HS-27A (cell line): ENCODE data around the gene TMEM37.

Experiments used
- DNase-seq: peaks from one replicate; pipeline ENCODE4 v3.0.0-alpha.2; 2012; ENCODE audit warnings: low read depth, missing footprints

Gene TMEM37

DNA sequence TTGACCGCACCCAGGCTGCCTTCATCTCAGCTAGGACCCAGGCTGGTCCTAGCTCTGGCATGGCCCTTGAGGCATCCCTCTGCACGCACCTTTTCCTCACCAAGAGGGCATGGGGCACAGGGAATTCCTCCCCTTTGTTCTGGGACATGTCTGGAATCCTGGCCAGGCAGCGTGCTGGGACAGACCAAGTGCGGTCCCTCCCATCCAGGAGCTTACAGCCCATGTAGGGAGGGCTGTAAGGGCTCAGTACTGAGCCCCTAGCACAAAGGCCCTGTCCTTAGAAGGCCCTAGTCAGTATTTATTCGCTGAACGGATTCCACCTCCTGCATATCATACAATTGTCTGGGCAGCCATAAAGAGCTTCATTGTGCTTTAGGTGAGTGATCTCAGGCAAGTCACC, 3.0 kb downstream of the TMEM37 start:
- no peak for DNase-seq

DNA sequence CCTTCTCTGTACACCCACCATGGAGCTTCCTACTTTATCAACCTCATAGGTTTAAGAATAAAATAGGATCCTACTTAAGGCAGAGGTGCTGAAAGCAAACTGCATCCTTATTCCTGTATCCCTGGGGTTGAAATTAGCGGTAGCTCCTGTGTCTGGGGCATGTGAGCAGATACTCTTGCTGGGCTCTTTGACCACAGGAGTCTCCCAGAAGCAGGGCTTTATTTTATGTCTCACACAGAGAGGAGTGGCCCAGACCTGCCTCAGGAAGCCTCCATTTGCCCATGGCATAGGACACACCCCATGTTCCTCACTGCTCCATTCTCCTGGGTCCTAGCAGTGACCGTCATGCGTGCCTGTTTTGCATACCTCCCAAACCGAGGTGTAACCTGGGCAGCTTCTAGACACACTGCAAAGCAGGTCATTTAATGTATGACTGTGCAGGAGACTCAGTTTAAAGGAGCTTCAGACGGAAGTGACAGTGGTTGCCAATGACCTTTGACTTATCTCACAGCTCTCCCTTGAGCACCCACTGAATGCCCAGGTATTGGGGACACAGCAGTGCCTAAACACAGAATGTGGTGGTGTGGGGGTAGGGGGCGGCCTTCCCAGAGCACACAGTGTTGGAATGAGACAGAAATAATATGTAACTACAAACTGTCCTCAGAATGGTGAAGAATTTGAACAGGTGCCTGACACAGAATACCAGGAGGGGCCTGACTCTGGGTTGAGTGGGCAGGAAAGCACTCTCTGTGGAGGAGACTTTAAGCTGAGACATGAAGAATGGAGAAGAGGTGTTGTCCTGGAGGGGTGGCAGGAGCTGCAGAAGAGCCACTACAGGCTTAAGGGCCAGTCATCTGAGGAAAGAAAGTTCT, 3.7 kb downstream of the TMEM37 start:
- no peak for DNase-seq

DNA sequence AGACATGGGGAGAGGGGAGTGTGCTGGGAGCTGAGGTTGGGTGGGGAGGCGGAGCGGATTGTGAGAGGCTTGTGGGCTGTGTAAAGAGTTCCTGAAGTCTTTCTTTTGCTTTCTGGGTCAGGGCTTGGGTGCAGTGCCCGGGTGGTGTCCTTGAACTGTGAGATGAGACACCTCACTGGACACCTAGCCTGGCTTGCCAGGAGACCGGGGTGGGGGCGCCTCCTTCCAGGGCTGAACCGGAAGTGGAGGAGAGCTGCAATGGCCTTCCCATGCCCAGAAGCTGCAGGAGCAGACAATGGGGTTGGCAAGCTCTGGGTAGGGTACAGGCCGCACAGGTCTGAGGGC, 4.3 kb downstream of the TMEM37 start:
- DNase-seq: no peak

DNA sequence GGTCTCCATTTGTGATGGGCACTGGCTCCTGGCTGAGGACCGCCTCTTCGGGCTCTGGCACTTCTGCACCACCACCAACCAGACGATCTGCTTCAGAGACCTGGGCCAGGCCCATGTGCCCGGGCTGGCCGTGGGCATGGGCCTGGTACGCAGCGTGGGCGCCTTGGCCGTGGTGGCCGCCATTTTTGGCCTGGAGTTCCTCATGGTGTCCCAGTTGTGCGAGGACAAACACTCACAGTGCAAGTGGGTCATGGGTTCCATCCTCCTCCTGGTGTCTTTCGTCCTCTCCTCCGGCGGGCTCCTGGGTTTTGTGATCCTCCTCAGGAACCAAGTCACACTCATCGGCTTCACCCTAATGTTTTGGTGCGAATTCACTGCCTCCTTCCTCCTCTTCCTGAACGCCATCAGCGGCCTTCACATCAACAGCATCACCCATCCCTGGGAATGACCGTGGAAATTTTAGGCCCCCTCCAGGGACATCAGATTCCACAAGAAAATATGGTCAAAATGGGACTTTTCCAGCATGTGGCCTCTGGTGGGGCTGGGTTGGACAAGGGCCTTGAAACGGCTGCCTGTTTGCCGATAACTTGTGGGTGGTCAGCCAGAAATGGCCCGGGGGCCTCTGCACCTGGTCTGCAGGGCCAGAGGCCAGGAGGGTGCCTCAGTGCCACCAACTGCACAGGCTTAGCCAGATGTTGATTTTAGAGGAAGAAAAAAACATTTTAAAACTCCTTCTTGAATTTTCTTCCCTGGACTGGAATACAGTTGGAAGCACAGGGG, 5.5 kb downstream of the TMEM37 start:
- DNase-seq: no peak

DNA sequence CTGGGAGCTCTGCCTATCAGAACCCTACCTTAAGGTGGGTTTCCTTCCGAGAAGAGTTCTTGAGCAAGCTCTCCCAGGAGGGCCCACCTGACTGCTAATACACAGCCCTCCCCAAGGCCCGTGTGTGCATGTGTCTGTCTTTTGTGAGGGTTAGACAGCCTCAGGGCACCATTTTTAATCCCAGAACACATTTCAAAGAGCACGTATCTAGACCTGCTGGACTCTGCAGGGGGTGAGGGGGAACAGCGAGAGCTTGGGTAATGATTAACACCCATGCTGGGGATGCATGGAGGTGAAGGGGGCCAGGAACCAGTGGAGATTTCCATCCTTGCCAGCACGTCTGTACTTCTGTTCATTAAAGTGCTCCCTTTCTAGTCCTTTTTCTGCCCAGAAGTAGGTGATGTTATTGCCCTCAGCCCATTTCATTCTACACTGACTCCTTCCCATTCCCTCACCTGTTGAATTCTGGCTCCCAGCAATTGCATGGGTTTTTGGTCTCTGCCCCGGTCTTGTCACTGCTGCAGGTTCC, 6.5 kb downstream of the TMEM37 start:
- no peak for DNase-seq

DNA sequence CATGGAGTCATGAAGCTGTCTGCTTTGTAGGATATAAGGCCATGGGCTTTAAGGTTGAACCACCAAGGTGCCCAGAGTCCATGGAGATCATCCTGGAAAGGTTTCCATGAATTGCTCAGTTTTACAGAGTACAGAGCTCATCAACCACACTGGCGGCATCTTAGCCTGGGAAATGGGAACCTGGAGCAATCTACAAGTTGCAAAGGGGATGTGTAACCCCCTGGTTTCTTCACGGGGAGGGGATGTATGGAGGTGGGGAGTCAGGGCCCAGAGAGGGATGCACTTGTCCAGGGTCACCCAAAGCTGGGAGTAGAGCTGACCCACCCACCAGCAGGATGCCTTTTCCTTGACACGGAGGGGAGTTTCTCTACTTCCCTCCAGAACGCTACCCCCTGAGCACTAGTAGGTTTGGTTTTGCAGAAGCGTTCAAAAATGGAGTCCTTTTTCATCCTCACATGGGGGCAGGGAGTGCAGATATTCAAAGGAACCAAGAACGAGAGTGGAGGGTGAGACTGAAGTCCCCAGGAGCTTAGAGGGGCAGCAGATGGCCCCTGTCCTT, 7.2 kb downstream of the TMEM37 start:
- DNase-seq: no peak

DNA sequence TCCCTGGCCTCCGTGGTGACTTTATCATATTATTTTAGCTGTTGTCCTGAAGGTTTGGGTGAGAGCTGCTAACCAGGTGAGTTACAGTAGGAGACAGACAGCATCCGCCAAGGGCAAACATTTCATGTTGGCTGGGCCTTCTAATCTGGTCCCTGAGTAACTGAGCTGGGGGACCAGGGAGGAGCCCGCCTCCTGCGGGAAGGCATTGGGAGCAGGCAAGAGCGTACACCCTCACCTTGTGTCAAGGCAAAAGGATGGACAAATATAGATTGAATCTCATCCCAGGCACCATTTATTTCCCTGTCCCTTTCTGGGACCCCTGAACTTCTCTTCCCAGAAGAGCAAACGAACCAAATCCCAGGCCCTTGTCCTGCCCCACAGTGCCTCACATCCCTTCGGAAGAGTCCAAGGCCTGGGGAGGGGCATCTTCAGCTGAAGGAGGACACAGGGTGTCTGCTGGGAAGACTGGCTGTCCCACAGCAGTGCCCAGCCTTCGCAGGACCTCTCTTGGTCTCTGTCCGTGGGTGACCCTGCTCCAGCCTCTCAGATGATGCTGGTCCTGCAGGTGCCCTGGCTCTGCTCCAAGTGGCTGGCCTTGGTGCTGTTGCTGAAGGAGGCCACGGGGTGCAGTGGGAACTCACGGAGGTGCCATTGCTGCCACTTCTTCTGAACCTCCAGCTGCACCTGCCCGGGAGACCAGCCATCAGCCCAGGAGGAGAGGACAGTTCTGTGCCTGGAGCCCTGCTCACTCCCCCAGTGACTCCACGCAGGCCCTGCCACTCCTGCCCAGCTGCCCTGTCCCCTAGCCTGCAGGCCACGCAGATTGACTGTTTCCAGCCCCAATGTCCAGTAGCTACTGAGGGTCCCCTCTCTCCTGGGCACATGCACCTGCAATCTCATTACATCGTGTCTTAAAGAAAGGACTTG, 8.2 kb downstream of the TMEM37 start:
- no peak for DNase-seq

DNA sequence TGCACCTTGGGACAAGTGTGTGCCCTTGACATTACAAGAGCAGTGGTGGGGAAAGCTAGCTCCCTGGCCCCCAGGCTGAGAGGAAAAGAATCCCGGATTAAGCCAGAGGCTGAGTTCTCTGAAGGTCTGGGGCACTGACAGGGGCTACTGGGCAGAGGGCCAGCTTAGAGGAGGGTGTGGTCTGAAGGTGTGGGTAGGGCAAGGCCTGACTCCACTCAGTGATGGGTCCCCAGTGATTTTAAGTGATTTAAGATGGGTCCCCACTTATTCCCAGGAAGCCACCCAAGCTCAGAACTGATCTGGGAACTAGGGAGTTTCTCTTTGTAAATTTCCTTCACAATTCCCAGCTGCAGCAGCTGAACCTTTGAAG, 8.8 kb downstream of the TMEM37 start:
- DNase-seq: no peak

DNA sequence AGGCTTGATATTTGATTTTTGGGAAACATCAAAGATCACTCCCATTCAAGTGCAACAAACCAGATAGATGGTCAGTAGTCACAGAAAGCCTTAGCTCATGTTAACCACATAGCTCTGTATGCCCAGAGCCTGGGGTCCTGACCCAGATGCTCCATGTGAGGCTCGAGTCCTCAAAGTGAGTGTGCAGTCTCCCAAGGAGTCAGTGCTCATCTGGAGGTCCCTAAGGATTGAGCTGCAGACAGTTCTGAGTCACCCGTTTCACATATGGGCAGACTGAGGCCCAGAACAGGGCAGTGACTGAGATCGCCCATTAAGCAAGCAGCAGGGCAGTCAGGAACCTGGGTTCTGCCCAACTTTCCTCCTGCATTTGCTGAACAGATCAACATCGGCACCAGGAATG, 9.2 kb downstream of the TMEM37 start:
- no peak for DNase-seq

DNA sequence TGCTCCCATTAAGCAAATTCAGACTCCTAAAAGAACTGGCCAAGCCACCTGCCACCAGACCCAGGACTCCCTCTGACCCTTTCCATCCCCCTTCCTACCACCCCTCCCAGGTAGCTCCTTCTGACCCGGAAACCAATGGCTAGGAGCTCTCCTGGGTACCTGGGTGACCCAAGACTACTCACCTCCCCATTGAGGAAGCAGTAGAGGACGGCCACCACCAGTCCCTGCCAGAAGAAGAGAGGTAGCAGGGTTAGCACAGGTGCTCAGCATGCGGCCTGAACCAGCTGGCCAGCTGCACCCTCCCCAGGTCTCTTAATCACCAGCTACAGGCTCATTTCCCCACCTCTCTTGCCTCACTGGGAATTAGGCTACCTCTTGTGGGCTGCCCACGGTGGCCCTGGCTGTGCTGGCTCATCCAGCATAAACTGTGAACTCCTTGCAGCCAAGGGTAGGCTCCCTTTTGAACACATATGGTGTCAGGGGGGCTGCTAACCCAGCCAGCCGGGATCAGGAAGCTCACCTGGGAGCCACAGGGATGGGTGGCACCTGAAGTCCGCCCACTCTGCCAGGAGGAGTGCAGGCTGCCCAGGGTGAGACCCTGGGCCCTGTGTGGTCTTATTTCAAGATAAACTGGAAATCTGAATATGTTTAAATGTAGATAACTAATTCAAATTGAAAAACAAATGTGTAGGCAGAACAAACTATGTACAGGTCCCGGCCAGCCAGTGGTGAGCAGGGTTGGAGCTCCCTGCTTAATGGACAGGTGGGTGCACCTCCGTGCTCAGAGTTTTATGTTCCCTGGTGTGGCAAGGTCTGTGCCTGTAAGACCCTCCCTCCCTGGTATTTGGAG, 9.9 kb downstream of the TMEM37 start:
- no peak for DNase-seq

DNA sequence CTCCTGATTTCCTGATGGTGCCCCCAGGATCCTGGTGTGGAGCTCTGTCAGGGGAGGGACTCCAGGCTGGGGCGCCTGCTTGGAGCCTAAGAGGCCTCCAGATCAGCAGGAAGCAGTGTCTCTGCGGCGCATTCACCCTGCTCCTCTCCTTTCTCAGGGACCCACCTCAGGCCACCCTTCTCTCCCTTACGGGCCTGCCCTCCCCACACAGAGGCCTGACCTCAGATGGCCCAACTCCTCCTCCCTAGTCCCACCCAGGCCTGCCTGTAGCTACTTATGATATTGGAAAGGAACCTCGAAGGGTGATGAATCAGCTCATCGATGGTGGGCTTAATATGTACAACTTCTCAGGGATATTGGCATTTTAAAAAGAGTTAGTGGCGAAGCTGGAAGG, 10.6 kb downstream of the TMEM37 start:
- no peak for DNase-seq

DNA sequence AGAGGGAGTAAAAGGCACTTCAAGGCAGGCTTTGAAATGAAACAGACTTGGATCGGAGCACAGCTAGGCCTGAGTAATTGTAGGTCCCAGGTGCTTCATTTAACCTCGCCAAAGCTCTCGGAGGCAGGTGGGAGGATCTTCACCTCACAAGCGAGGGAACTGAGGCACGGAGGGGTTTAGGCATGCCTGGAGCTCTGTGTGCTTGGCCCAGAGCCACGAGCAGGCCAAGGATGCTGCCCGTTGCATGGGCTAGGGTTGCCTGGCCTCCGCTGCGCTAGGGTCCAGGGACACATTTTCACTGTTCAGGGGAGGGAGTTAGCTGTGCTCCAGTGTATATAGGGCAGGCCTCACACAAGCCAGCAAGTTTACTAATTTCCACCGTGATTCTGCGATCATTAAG, 11.2 kb downstream of the TMEM37 start:
- DNase-seq: no peak

DNA sequence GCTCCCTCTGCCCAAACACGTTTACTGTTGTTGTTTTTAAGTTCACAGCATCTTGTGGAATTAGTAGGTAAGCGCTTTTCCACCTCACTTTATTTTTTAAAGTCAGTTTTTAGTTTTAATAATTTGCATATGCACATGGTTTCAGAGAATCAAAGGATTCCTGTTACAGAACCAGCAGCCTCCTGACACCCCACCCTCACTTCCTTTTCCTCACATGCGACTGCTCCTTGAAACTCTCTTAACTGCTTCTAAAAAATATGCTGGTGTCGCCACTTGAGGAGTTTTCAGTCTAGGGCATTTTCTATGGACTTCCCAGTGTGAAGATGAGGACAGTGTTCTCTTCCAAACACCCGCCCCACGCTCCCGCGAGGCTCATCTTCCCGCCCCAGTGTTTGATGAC, 14.4 kb downstream of the TMEM37 start:
- DNase-seq: no peak

DNA sequence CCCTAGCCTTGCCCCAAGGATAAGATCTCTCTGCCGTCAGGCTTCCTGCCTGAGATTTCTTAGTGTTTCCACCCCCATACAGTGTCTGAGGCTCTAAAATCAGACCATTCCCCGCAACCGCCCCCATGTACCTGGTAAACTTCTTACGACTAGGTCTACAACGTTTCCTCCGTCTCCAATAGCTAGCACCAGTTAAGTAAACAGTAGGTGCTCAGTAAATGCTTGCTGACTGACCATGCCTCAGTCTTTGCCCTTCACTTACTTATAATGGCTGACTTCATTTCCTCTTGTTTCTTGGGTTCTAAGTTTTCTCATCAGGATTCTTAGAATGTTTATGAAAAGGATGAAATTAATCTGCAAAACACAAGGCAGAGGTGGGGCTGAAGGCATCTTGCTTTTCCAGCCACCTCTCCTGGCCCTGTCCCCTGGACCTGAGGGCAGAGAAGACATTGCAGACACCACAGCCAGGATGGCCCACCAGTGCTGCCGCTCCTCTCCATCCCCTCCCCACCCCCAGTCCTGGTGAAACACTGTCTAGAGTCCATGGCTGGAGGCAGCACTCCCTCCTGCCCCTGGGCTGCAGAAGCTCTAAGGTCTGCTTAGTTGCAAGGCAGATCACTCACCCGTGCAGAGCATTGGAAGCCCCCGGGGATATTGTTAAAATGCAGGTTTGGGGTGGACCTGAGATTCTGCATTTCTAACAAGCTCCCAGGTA, 16.9 kb downstream of the TMEM37 start:
- no peak for DNase-seq

DNA sequence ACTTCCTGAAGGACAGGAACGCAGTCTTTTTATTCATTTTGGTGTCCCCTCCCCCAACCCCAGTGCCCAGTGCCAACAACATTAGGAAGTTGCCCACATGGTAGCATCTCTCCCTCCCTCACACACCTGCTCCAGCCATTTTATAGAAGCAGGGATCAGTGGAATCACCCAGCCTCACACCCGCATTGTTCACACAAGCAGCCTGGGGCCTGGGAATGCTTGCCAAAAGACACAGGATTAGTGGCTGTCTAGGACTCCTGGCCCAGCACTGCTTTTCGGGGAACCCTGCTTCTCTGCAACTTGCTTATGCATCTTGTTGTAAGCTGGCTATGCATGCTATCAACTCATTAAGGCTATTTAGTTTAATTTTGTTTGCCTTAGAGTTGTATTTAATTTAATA, 17.9 kb downstream of the TMEM37 start:
- DNase-seq: no peak

DNA sequence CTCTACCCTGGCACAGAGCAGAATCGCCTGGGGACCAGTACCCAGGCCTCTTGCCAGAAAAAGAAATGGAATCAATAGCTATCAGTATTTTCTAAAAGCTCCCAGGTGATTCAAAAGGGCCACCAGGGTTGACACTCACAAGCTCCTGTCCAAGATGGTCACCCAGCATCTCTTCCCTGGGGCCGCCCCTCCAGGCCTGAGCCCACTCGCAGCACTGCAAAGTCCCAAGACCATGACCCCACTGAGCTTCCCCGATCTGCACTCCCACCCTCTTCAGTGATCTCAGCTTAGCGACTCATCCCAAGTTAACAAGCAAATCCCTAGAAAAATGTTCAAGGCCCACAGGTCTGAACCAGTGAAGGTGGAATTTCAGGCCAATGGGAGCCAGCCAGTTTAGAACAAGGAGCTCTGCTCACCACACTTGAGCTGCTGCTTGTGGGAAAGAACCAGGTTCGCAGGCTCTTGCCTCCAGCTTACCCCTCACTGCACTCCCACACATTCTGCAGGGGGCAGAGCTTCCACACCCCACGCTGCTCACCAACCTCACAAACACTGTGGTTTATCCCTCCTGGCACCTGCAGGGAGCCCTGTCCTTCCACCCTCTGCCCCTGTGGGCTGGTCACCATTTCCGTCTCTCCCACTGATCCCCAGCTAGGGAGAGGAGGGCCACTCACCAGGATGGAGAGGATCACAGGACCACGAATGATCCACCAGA, 19.8 kb downstream of the TMEM37 start:
- DNase-seq: no peak

DNA sequence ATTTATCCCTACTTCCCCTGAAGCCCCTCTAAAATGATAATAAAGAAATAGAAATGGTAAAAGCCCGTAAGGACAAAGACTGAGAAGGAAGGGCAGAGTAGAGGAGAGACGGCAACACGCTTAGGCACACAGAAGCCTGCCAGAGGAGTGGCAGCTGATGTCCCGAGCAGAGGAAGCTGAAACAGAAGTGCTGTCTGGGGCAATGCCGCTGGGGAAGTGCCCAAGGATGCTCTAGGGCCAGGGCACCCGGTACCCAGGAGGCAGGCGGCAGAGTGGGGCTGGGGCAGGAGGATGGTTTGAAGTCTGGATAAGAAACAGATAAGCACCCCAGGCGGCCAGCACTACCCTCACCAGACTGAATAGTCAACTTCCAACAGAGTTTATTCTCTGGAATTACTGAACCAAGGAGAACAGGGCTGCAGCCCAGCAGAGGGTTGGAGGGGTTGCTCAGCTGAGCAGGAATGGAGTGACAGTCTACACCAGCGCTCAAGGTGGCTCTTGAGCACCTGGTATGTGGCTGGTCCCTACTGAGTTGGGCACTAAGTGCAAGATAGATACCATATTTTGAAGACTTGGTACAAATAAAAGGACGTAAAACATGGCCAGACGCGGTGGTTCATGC, 22.4 kb downstream of the TMEM37 start:
- DNase-seq: no peak

DNA sequence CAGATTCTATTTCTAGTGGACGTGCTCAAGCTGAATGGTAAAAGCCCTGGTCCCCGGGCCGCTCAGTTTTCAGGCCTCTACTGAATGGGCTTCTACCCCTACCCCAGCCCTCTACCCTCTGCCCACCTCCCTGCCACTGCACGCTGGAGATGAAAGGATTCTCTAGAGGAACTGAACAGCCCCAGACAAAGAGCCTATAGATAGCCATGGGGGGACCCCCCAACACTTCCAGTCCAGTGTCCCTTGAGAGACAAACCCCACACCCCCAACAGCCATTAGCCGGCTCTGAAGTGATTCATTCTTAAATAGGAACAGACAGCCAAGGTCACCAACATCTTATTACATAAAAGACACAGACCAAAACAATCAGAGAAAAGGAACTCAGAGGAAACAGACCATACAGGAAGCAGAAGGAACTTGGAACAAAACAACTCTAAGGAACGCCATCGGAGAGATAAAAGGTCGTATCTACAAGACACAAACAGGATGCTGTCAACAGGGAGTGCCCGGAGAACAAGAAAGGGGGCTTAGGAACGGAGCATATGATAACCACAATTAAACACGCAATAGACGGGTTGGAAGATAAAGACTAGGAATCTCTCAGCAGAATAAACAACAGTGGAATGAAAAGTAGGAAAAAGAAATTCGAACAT, 23.5 kb downstream of the TMEM37 start:
- DNase-seq: no peak

DNA sequence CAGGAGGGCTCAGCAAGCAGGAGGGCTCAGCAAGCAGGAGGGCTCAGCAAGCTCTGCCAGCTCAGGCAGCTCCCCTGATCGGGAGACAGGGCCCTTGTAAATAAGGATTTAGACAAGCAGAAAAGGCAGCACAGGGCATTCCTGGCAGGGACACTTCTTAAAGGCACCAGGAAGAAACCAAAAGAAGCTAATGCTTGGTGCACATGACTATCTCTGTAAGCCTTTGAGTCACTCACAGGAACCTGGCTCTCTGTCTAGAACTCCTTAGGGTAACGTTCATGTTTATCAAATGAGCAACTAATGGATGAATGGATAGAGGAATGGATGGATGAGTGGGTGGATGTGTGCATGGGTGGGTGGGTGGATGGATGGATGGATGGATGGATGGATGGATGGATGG, 28.4 kb downstream of the TMEM37 start:
- DNase-seq: no peak
